Measurements from ENCODE around the gene USH1G. TPM values are rescaled to one million over a fixed set of nuclear protein-coding genes. Genes with fewer than 3 reads are reported as not detected.
A peak's percentile ranks its signal among the peaks of the same experiment; 100 is the strongest.

USH1G gene
- polyA plus RNA-seq, 1 donor (not counting 4 experiments of a cell fraction or from before 2014, with no cell fraction given) = 0.34 TPM

GRCh38 chr17:74925242-74925641 lies 2.2 kb upstream of the USH1G start:
- H3K4me1 ChIP-seq (ENCODE audit: control insufficient read depth, extremely low read depth, insufficient read depth, low read length) = peaks cover 19% of the 10 kb centered on the region
- no peak overlapping the region for H2AFZ ChIP-seq (ENCODE audit: control insufficient read depth, low read length)
- no peak for FAIRE-seq
- no peak overlapping the region for H3K4me3 ChIP-seq (ENCODE audit: control insufficient read depth in 2 of 3, extremely low read depth in 1 of 3, insufficient read depth in 2 of 3, low read depth in 1 of 3, low read length in 3 of 3)
- no peaks in the 10 kb centered on the region for H3K9me1 ChIP-seq (ENCODE audit: control insufficient read depth, extremely low read depth, insufficient read depth, low read length)
- no peak for TF ChIP-seq CTCF (optimal IDR thresholded peaks at IDR 0.05 in 1 of 3, IDR thresholded peaks at IDR 0.05 in 1 of 3, conservative IDR thresholded peaks at IDR 0.05 in 1 of 3; ENCODE audit: extremely low read depth in 1 of 3, insufficient read depth in 2 of 3, low read length in 3 of 3)
- TF ChIP-seq EZH2 (IDR thresholded peaks at IDR 0.05; ENCODE audit: low read length) = no peak
- peaks cover 52% of the 10 kb centered on the region for H3K27me3 ChIP-seq (ENCODE audit: control insufficient read depth, extremely low read depth, insufficient read depth, low read length)
- DNase-seq (ENCODE audit: low read depth, low spot score) = no peak
- dilution Hi-C loops (cut with MboI; ENCODE audit: extremely low pct_ligation_motif_present, low sequenced_read_pairs) = no loop called here
- no peaks in the 10 kb centered on the region for H3K79me2 ChIP-seq (ENCODE audit: control insufficient read depth, insufficient read depth, low read length)
- H3K9ac ChIP-seq (ENCODE audit: control insufficient read depth, extremely low read depth, insufficient read depth, low read length) = no peak overlapping the region
- H3K4me2 ChIP-seq (ENCODE audit: control insufficient read depth, extremely low read depth, insufficient read depth, low read depth, low read length) = no peak overlapping the region
- H4K20me1 ChIP-seq (ENCODE audit: control insufficient read depth, extremely low read depth, insufficient read depth, low read length) = no peaks in the 10 kb centered on the region
- no peak overlapping the region for H3K27ac ChIP-seq (ENCODE audit: control insufficient read depth, insufficient read depth, low read length)
- no peaks in the 10 kb centered on the region for H3K36me3 ChIP-seq (ENCODE audit: control insufficient read depth in 2 of 2, extremely low read depth in 1 of 2, insufficient read depth in 2 of 2, low read length in 2 of 2)
- no peaks in the 10 kb centered on the region for H3K9me3 ChIP-seq (ENCODE audit: control insufficient read depth, low read depth, low read length)

GRCh38 chr17:74924250-74924948 lies 1.3 kb upstream of the USH1G start, which contains the start of gene OTOP2:
OTOP2 (plus strand) TSS chr17:74924273; CDS start chr17:74924633, 360 bp downstream.
- Histone ChIP-seq H3K27me3 (ENCODE audit: control insufficient read depth, extremely low read depth, insufficient read depth, low read length) (peaks cover 52% of the 10 kb centered on the region), H3K9me1 (ENCODE audit: control insufficient read depth, extremely low read depth, insufficient read depth, low read length) (no peaks in the 10 kb centered on the region), H3K4me3 (ENCODE audit: control insufficient read depth in 2 of 3, extremely low read depth in 1 of 3, insufficient read depth in 2 of 3, low read depth in 1 of 3, low read length in 3 of 3) (peak within 1 kb of the TSS; percentile 34 to 54 (median 37)), H3K36me3 (ENCODE audit: control insufficient read depth in 2 of 2, extremely low read depth in 1 of 2, insufficient read depth in 2 of 2, low read length in 2 of 2) (no peaks in the 10 kb centered on the region), H3K9me3 (ENCODE audit: control insufficient read depth, low read depth, low read length) (no peaks in the 10 kb centered on the region), H3K79me2 (ENCODE audit: control insufficient read depth, insufficient read depth, low read length) (no peaks in the 10 kb centered on the region), H3K4me2 (ENCODE audit: control insufficient read depth, extremely low read depth, insufficient read depth, low read depth, low read length) (peak within 1 kb of the TSS; percentile 66), H3K27ac (ENCODE audit: control insufficient read depth, insufficient read depth, low read length) (no peak within 1 kb of the TSS), H3K4me1 (ENCODE audit: control insufficient read depth, extremely low read depth, insufficient read depth, low read length) (peaks cover 19% of the 10 kb centered on the region), H3K9ac (ENCODE audit: control insufficient read depth, extremely low read depth, insufficient read depth, low read length) (no peak within 1 kb of the TSS), H4K20me1 (ENCODE audit: control insufficient read depth, extremely low read depth, insufficient read depth, low read length) (no peaks in the 10 kb centered on the region), H2AFZ (ENCODE audit: control insufficient read depth, low read length) (no peak within 1 kb of the TSS)
- TF ChIP-seq CTCF (optimal IDR thresholded peaks at IDR 0.05 in 1 of 3, IDR thresholded peaks at IDR 0.05 in 1 of 3, conservative IDR thresholded peaks at IDR 0.05 in 1 of 3; ENCODE audit: extremely low read depth in 1 of 3, insufficient read depth in 2 of 3, low read length in 3 of 3) = no peak
- TF ChIP-seq EZH2 (IDR thresholded peaks at IDR 0.05; ENCODE audit: low read length) = peak; percentile 98
- DNase-seq (ENCODE audit: low read depth, low spot score) = no peak
- dilution Hi-C loops (cut with MboI; ENCODE audit: extremely low pct_ligation_motif_present, low sequenced_read_pairs) = no loop called here
- FAIRE-seq = no peak

All from keratinocyte (primary cell).